ENCODE measurements around the gene CAMK2D.

CAMK2D gene

GRCh38 chr4:113788888-113789287 lies 27.4 kb upstream of the CAMK2D start:
- no peaks in the 10 kb centered on the region for H3K79me2 ChIP-seq (ENCODE audit: insufficient read depth, low read length)
- no peaks in the 10 kb centered on the region for H3K36me3 ChIP-seq (ENCODE audit: insufficient read depth, low read length)
- H3K27ac ChIP-seq (ENCODE audit: low read length), result no peak overlapping the region
- no peak overlapping the region for H3K4me2 ChIP-seq (ENCODE audit: insufficient read depth, low read length)
- no peak for ATAC-seq (ENCODE audit: insufficient read depth, low read depth)
- H2AFZ ChIP-seq (ENCODE audit: low read depth, low read length), result no peak overlapping the region
- H4K20me1 ChIP-seq (ENCODE audit: insufficient read depth, low read length), result no peaks in the 10 kb centered on the region
- H3K9ac ChIP-seq (ENCODE audit: low read depth, low read length), result no peak overlapping the region
- H3K4me3 ChIP-seq (ENCODE audit: low read depth in 1 of 2, low read length in 2 of 2), result no peak overlapping the region
- H3K9me3 ChIP-seq (ENCODE audit: insufficient read depth, low read length, severe bottlenecking), result no peaks in the 10 kb centered on the region
- DNase-seq, result no peak
- no peak for TF ChIP-seq CTCF (IDR thresholded peaks at IDR 0.05; ENCODE audit: borderline replicate concordance, extremely low read depth, low read length, poor library complexity, severe bottlenecking)
- TF ChIP-seq EZH2 (IDR thresholded peaks at IDR 0.05; ENCODE audit: borderline replicate concordance, low read depth, low read length, severe bottlenecking), result no peak
- H3K4me1 ChIP-seq (ENCODE audit: insufficient read depth, low read length), result no peaks in the 10 kb centered on the region
- H3K27me3 ChIP-seq (ENCODE audit: insufficient read depth, low read length, poor library complexity), result no peaks in the 10 kb centered on the region

- TF ChIP-seq EZH2 (IDR thresholded peaks at IDR 0.05; ENCODE audit: borderline replicate concordance, low read depth, low read length, severe bottlenecking), result no peak
- no peak for TF ChIP-seq CTCF (IDR thresholded peaks at IDR 0.05; ENCODE audit: borderline replicate concordance, extremely low read depth, low read length, poor library complexity, severe bottlenecking)
- H3K4me1 ChIP-seq (ENCODE audit: insufficient read depth, low read length), result no peaks in the 10 kb centered on the region
- H3K9ac ChIP-seq (ENCODE audit: low read depth, low read length), result no peak overlapping the region
Measured at GRCh38 chr4:113785781-113786180, 24.2 kb upstream of the CAMK2D start.

GRCh38 chr4:113784497-113785250 lies 23.1 kb upstream of the CAMK2D start:
- no peak for TF ChIP-seq EZH2 (IDR thresholded peaks at IDR 0.05; ENCODE audit: borderline replicate concordance, low read depth, low read length, severe bottlenecking)
- no peak for TF ChIP-seq CTCF (IDR thresholded peaks at IDR 0.05; ENCODE audit: borderline replicate concordance, extremely low read depth, low read length, poor library complexity, severe bottlenecking)
- Histone ChIP-seq H3K36me3 (ENCODE audit: insufficient read depth, low read length) (no peaks in the 10 kb centered on the region), H3K27me3 (ENCODE audit: insufficient read depth, low read length, poor library complexity) (no peaks in the 10 kb centered on the region), H3K79me2 (ENCODE audit: insufficient read depth, low read length) (no peaks in the 10 kb centered on the region), H3K9me3 (ENCODE audit: insufficient read depth, low read length, severe bottlenecking) (no peaks in the 10 kb centered on the region), H3K27ac (ENCODE audit: low read length) (no peak overlapping the region), H3K4me2 (ENCODE audit: insufficient read depth, low read length) (no peak overlapping the region), H4K20me1 (ENCODE audit: insufficient read depth, low read length) (no peaks in the 10 kb centered on the region), H2AFZ (ENCODE audit: low read depth, low read length) (no peak overlapping the region), H3K4me1 (ENCODE audit: insufficient read depth, low read length) (no peaks in the 10 kb centered on the region), H3K4me3 (ENCODE audit: low read depth in 1 of 2, low read length in 2 of 2) (no peak overlapping the region), H3K9ac (ENCODE audit: low read depth, low read length) (no peak overlapping the region)
- ATAC-seq (ENCODE audit: insufficient read depth, low read depth), result no peak
- DNase-seq, result no peak

More at GRCh38 chr4:113785781-113786180, 24.2 kb upstream of the CAMK2D start:
- ATAC-seq (ENCODE audit: insufficient read depth, low read depth) (no peak), DNase-seq (no peak)
- no peak overlapping the region for H3K4me3 ChIP-seq (ENCODE audit: low read depth in 1 of 2, low read length in 2 of 2)
- no peaks in the 10 kb centered on the region for H3K36me3 ChIP-seq (ENCODE audit: insufficient read depth, low read length)
- H3K79me2 ChIP-seq (ENCODE audit: insufficient read depth, low read length), result no peaks in the 10 kb centered on the region
- no peaks in the 10 kb centered on the region for H4K20me1 ChIP-seq (ENCODE audit: insufficient read depth, low read length)
- H3K4me2 ChIP-seq (ENCODE audit: insufficient read depth, low read length), result no peak overlapping the region
- H3K9me3 ChIP-seq (ENCODE audit: insufficient read depth, low read length, severe bottlenecking), result no peaks in the 10 kb centered on the region
- no peaks in the 10 kb centered on the region for H3K27me3 ChIP-seq (ENCODE audit: insufficient read depth, low read length, poor library complexity)
- H3K27ac ChIP-seq (ENCODE audit: low read length), result no peak overlapping the region
- H2AFZ ChIP-seq (ENCODE audit: low read depth, low read length), result no peak overlapping the region

All from DND-41 (cell line).